GM21786 (cell line): ENCODE results near the gene GARIN1A.
"Not testable (repeated sequence)": the region's sequence is repeated elsewhere in the genome, so short reads cannot be mapped to it uniquely, and the experiment has no call there.

Experiments
- ATAC-seq: cut with Tn5 transposase; IDR thresholded peaks from one replicate; pipeline ENCODE4 v1.9.1; 2021; ENCODE audit not compliant: unreplicated experiment

The GARIN1A gene

GRCh38 chr7:128671992-128672391 is at the start of gene GARIN1A:
Gene GARIN1A, plus strand, starts transcription at chr7:128672292. Its CDS starts 106 bp downstream, at chr7:128672398.
- ATAC-seq: no peak

- ATAC-seq: not testable (repeated sequence)
These were observed 45.0 kb upstream of the GARIN1A start for GRCh38 chr7:128627124-128627523.

GRCh38 chr7:128633915-128634314 is 38.2 kb upstream of the GARIN1A start:
- not testable (repeated sequence) for ATAC-seq

GRCh38 chr7:128645206-128645605 is 26.9 kb upstream of the GARIN1A start:
- not testable (repeated sequence) for ATAC-seq

- ATAC-seq: not testable (repeated sequence)
These were observed 26.2 kb upstream of the GARIN1A start for GRCh38 chr7:128645844-128646243.

GRCh38 chr7:128646877-128647276 is 25.2 kb upstream of the GARIN1A start:
- ATAC-seq: not testable (repeated sequence)

- not testable (repeated sequence) for ATAC-seq
These were observed 21.0 kb upstream of the GARIN1A start for GRCh38 chr7:128651096-128651495.

- ATAC-seq: not testable (repeated sequence)
These were observed 19.5 kb upstream of the GARIN1A start for GRCh38 chr7:128652606-128653005.

GRCh38 chr7:128653197-128653596 is 18.9 kb upstream of the GARIN1A start:
- not testable (repeated sequence) for ATAC-seq

GRCh38 chr7:128654080-128654479 is 18.0 kb upstream of the GARIN1A start:
- not testable (repeated sequence) for ATAC-seq

- ATAC-seq: not testable (repeated sequence)
These were observed 17.6 kb upstream of the GARIN1A start for GRCh38 chr7:128654501-128654900.

GRCh38 chr7:128658428-128658827 is 13.7 kb upstream of the GARIN1A start:
- not testable (repeated sequence) for ATAC-seq

- ATAC-seq: no peak
These were observed 11.5 kb upstream of the GARIN1A start for GRCh38 chr7:128660596-128660995.

- ATAC-seq: no peak
These were observed 10.6 kb upstream of the GARIN1A start for GRCh38 chr7:128661446-128661845.

GRCh38 chr7:128662091-128662490 is 10.0 kb upstream of the GARIN1A start:
- ATAC-seq: no peak

- not testable (repeated sequence) for ATAC-seq
These were observed 8.9 kb upstream of the GARIN1A start for GRCh38 chr7:128663223-128663622.

GRCh38 chr7:128665057-128665456 is 7.0 kb upstream of the GARIN1A start:
- no peak for ATAC-seq

- no peak for ATAC-seq
These were observed 5.9 kb upstream of the GARIN1A start for GRCh38 chr7:128666200-128666599.

- no peak for ATAC-seq
These were observed 930 bp downstream of the GARIN1A start for GRCh38 chr7:128672927-128673517.

GRCh38 chr7:128673571-128673970 is 1.5 kb downstream of the GARIN1A start:
- ATAC-seq: no peak

GRCh38 chr7:128676665-128677064 is 4.6 kb downstream of the GARIN1A start:
- no peak for ATAC-seq

- ATAC-seq: no peak
These were observed 7.8 kb downstream of the GARIN1A start for GRCh38 chr7:128679920-128680319.
